Measurements from ENCODE around the gene RAD18.

DNA sequence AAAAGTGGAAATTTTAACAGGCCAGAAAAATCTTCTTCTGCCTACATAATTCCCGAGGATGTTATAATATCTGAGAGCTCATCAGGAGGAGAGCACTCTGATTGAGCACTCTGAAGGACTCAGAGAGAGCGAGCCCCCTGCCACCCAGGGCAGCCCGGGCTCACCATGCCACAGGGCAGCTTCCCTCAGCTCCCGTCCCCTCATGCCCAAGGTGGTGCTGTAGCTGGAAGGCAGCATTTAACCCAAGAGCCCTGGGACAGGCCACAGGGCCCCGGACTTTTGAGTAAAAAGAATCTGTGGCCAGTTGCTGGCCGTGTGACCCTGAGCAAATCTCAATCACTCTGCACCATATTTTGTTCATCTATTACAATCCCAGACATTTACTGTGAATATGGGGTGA, 23.5 kb upstream of the RAD18 start:
- TF ChIP-seq, protein P1, sequence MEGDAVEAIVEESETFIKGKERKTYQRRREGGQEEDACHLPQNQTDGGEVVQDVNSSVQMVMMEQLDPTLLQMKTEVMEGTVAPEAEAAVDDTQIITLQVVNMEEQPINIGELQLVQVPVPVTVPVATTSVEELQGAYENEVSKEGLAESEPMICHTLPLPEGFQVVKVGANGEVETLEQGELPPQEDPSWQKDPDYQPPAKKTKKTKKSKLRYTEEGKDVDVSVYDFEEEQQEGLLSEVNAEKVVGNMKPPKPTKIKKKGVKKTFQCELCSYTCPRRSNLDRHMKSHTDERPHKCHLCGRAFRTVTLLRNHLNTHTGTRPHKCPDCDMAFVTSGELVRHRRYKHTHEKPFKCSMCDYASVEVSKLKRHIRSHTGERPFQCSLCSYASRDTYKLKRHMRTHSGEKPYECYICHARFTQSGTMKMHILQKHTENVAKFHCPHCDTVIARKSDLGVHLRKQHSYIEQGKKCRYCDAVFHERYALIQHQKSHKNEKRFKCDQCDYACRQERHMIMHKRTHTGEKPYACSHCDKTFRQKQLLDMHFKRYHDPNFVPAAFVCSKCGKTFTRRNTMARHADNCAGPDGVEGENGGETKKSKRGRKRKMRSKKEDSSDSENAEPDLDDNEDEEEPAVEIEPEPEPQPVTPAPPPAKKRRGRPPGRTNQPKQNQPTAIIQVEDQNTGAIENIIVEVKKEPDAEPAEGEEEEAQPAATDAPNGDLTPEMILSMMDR (conservative IDR thresholded peaks at IDR 0.05; ENCODE audit: low read length), result no peak
- no peak for TF ChIP-seq EZH2phosphoT487 (IDR thresholded peaks at IDR 0.05; ENCODE audit: borderline replicate concordance, low read depth, low read length)
